Liver (tissue), 9 donors: ENCODE results near the gene CCDC63. TPM values are rescaled to one million over a fixed set of nuclear protein-coding genes. Genes with fewer than 3 reads are reported as not detected.
"Not testable (repeated sequence)": the region's sequence is repeated elsewhere in the genome, so short reads cannot be mapped to it uniquely, and the experiment has no call there.

Source experiments
- DNase-seq: peaks from one replicate; pipeline ENCODE4 v3.0.0-alpha.2; 2017; ENCODE audit warnings: low spot score
- H3K27ac ChIP-seq, 2 donors: one replicate each; pipeline ENCODE4 v1.7.0; 2013; ENCODE audit warnings: inconsistent platforms in 2 of 2, low read length in 2 of 2, control low read depth in 1 of 2, low read depth in 1 of 2, mild to moderate bottlenecking in 1 of 2
- H3K27me3 ChIP-seq, 4 donors: one replicate each; pipeline versions ENCODE4 v1.6.1 to v1.7.0; 2013; ENCODE audit warnings: low read length in 3 of 4, inconsistent platforms in 1 of 4, mild to moderate bottlenecking in 1 of 4, moderate library complexity in 1 of 4; ENCODE audit not compliant: control insufficient read depth in 4 of 4, insufficient read depth in 4 of 4
- H3K36me3 ChIP-seq, 4 donors: one replicate each; pipeline versions ENCODE4 v1.6.1 to v1.7.0; 2013; ENCODE audit warnings: low read length in 3 of 4, mild to moderate bottlenecking in 3 of 4, low read depth in 1 of 4, moderate library complexity in 1 of 4; ENCODE audit not compliant: control insufficient read depth in 4 of 4, insufficient read depth in 3 of 4
- H3K4me1 ChIP-seq, 4 donors: one replicate each; pipeline versions ENCODE4 v1.6.1 to v1.7.0; 2013; ENCODE audit warnings: low read length in 3 of 4, mild to moderate bottlenecking in 3 of 4, moderate library complexity in 1 of 4; ENCODE audit not compliant: control insufficient read depth in 4 of 4, insufficient read depth in 4 of 4
- H3K4me3 ChIP-seq, 3 donors: one replicate each; pipeline versions ENCODE4 v1.6.1 to v1.7.0; 2013; ENCODE audit warnings: low read length in 3 of 3, control low read depth in 1 of 3, low read depth in 1 of 3, mild to moderate bottlenecking in 1 of 3
- H3K9ac ChIP-seq, 2 donors: one replicate each; pipeline ENCODE4 v1.7.0; 2013; ENCODE audit warnings: low read length in 2 of 2, mild to moderate bottlenecking in 2 of 2, moderate library complexity in 2 of 2, control low read depth in 1 of 2, low read depth in 1 of 2
- H3K9me3 ChIP-seq, 4 donors: one replicate each; pipeline versions ENCODE4 v1.6.1 to v1.7.0; 2013; ENCODE audit warnings: low read length in 3 of 4; ENCODE audit not compliant: control insufficient read depth in 4 of 4
- EGR1 ChIP-seq, 2 donors: IDR thresholded peaks; 2 replicates each; pipeline ENCODE4 v1.6.1; 2016 to 2018; ENCODE audit warnings: antibody characterized with exemption in 2 of 2, low read depth in 2 of 2
- FOXA2 ChIP-seq: IDR thresholded peaks from 2 replicates; pipeline ENCODE4 v1.6.1; 2016; ENCODE audit warnings: antibody characterized with exemption
- HNF4A ChIP-seq, 2 donors: conservative IDR thresholded peaks; 2 replicates each; pipeline ENCODE4 v1.6.1; 2016; ENCODE audit warnings: antibody characterized with exemption in 2 of 2, mild to moderate bottlenecking in 2 of 2
- RAD21 ChIP-seq, 2 donors: IDR thresholded peaks; 2 replicates each; pipeline ENCODE4 v1.6.1; 2016; ENCODE audit warnings: antibody characterized with exemption in 2 of 2, mild to moderate bottlenecking in 2 of 2
- REST ChIP-seq: IDR thresholded peaks from 2 replicates; pipeline ENCODE4 v1.6.1; 2016; ENCODE audit warnings: antibody characterized with exemption, mild to moderate bottlenecking
- SP1 ChIP-seq: IDR thresholded peaks from 2 replicates; pipeline ENCODE4 v1.6.1; 2018; ENCODE audit warnings: antibody characterized with exemption, mild to moderate bottlenecking
- TAF1 ChIP-seq: conservative IDR thresholded peaks from 2 replicates; pipeline ENCODE4 v1.6.1; 2016; ENCODE audit warnings: antibody characterized with exemption, mild to moderate bottlenecking
- WGBS: extraction: QIAGEN DNeasy Blood & Tissue Kit; methylation state at CpG from one replicate; pipeline ENCODE4 v1.1.7; 2013; 5-methylcytosine and 5-hydroxymethylcytosine counted together
- polyA plus RNA-seq, 2 donors: library from polyadenylated mRNA; stranded (reverse) in 1 of 2; unstranded in 1 of 2; fragments of 200-250 nt in 1 of 2; fragments of >200 nt in 1 of 2; fragmentation: Nextera tagmentation in 1 of 2; extraction: Ambion mirVana in 1 of 2; gene quantifications; one replicate each; pipeline versions ENCODE4 v1.2.1 to v1.2.3, GENCODE V29; 2013 to 2015
- total RNA-seq, 2 donors: library from RNA; depleted of rRNA; stranded (reverse); fragments of >200 nt; gene quantifications; one replicate each; pipeline ENCODE4 v1.2.3, GENCODE V29; 2014
- TF ChIP-seq, protein P1 (sequence below): fragments of 150-350 bp; IDR thresholded peaks from 2 replicates; pipeline ENCODE4 v1.5.1; 2017; ENCODE audit warnings: improper control_type of control experiment, low read depth, low read length; ENCODE audit not compliant: missing input control
- donor health status: healthy.
- donor health status: healthy.
- donor health status: healthy.
- donor health status: healthy.
- donor health status: healthy.

Gene CCDC63
- total and polyA plus RNA-seq, 4 donors, result not detected

GRCh38 chr12:110941391-110941790 is 94.6 kb downstream of the CCDC63 start (continued):
- no peak for TF ChIP-seq REST

DNA sequence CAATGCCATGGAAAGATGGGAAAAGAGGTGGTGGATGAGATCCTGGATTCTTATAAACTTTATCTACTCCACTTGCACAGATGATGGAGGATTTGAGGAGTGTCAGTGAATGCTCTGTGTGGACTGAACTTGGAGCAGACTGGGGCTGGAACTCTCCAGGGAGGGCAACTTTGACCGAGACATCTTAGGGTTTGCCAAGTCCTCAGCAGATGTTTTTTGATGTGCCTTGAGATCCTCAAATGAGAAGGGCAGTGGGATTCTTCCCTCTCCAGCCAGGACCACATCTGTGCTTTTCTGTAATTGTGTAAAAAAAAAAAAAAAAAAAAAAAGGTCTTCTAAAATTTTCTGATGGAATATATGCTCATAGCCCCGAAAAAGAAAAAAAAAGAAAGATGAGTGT is 96.6 kb downstream of the CCDC63 start:
- no peak overlapping the region for H3K27ac ChIP-seq
- H3K9me3 ChIP-seq, result peaks cover 2 to 11% (median 8%) of the 10 kb centered on the region in 4 donors
- no peaks in the 10 kb centered on the region for H3K27me3 ChIP-seq
- no peak for TF ChIP-seq SP1
- no peak for DNase-seq
- 59% methylated on average over 2 of the region's 2 CpGs for WGBS
- H3K9ac ChIP-seq, result no peak overlapping the region
- H3K4me1 ChIP-seq, result no peaks in the 10 kb centered on the region
- no peak overlapping the region for H3K4me3 ChIP-seq
- no peaks in the 10 kb centered on the region for H3K36me3 ChIP-seq

- Histone ChIP-seq H3K9ac (no peak overlapping the region), H3K27ac (no peak overlapping the region), H3K9me3 (peaks cover 2 to 11% (median 8%) of the 10 kb centered on the region in 4 donors), H3K4me1 (no peaks in the 10 kb centered on the region), H3K36me3 (no peaks in the 10 kb centered on the region), H3K27me3 (no peaks in the 10 kb centered on the region), H3K4me3 (no peak overlapping the region)
- TF ChIP-seq RAD21 (IDR thresholded peaks at IDR 0.05) (no peak), TAF1 (no peak), EGR1 (IDR thresholded peaks at IDR 0.05; ENCODE audit: low read depth in 2 of 2) (no peak), FOXA2 (no peak), HNF4A (conservative IDR thresholded peaks at IDR 0.05) (no peak)
- TF ChIP-seq, protein P1, sequence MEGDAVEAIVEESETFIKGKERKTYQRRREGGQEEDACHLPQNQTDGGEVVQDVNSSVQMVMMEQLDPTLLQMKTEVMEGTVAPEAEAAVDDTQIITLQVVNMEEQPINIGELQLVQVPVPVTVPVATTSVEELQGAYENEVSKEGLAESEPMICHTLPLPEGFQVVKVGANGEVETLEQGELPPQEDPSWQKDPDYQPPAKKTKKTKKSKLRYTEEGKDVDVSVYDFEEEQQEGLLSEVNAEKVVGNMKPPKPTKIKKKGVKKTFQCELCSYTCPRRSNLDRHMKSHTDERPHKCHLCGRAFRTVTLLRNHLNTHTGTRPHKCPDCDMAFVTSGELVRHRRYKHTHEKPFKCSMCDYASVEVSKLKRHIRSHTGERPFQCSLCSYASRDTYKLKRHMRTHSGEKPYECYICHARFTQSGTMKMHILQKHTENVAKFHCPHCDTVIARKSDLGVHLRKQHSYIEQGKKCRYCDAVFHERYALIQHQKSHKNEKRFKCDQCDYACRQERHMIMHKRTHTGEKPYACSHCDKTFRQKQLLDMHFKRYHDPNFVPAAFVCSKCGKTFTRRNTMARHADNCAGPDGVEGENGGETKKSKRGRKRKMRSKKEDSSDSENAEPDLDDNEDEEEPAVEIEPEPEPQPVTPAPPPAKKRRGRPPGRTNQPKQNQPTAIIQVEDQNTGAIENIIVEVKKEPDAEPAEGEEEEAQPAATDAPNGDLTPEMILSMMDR, result no peak
- 67% methylated on average over 2 of the region's 2 CpGs for WGBS
- no peak for DNase-seq
Observed at GRCh38 chr12:110948041-110948440, 101.3 kb downstream of the CCDC63 start.

DNA sequence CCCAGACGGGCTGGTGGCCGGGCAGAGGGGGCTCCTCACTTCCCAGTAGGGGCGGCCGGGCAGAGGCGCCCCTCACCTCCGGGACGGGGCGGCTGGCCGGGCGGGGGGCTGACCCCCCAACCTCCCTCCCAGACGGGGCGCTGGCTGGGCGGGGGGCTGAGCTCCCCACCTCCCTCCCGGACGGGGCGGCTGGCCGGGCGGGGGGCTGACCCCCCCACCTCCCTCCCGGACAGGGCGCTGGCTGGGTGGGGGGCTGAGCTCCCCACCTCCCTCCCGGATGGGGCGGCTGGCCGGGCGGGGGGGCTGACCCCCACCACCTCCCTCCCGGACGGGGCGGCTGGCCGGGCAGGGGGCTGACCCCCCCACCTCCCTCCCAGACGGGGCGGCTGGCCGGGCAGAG is 103.7 kb downstream of the CCDC63 start:
- not testable (repeated sequence) for H3K27ac ChIP-seq, DNase-seq
- 98% methylated on average over 28 of the region's 31 CpGs for WGBS

DNA sequence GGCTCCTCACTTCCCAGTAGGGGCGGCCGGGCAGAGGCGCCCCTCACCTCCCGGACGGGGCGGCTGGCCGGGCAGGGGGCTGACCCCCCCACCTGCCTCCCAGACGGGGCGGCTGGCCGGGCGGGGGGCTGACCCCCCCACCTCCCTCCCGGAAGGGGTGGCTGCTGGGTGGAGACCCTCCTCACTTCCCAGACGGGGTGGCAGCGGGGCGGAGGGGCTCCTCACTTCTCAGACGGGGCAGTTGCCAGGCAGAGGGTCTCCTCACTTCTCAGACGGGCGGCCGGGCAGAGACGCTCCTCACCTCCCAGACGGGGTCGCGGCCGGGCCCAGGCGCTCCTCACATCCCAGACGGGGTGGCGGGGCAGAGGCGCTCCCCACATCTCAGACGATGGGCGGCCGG is 104.1 kb downstream of the CCDC63 start:
- not testable (repeated sequence) for H3K36me3 ChIP-seq, H3K27ac ChIP-seq, H3K9ac ChIP-seq, H3K4me3 ChIP-seq, H3K9me3 ChIP-seq, DNase-seq, H3K27me3 ChIP-seq, H3K4me1 ChIP-seq
- 97% methylated on average over 25 of the region's 31 CpGs for WGBS

More for the DNA sequence above, 103.7 kb downstream of the CCDC63 start:
- H3K4me3 ChIP-seq, H3K9me3 ChIP-seq, H3K9ac ChIP-seq, H3K36me3 ChIP-seq, H3K27me3 ChIP-seq, H3K4me1 ChIP-seq: not testable (repeated sequence)
